HL-60 (cell line): Measurements from ENCODE around the gene KLF16.

Experiments used
- POLR2AphosphoS5 ChIP-seq: IDR thresholded peaks from 2 replicates; pipeline ENCODE4 v1.6.1; 2012; ENCODE audit warnings: low read depth
- TF ChIP-seq, protein P1 (sequence below): IDR thresholded peaks from one replicate; pipeline ENCODE4 v1.5.1; 2011; ENCODE audit warnings: low read length, control low read depth, inconsistent platforms; ENCODE audit not compliant: insufficient read depth

DNA sequence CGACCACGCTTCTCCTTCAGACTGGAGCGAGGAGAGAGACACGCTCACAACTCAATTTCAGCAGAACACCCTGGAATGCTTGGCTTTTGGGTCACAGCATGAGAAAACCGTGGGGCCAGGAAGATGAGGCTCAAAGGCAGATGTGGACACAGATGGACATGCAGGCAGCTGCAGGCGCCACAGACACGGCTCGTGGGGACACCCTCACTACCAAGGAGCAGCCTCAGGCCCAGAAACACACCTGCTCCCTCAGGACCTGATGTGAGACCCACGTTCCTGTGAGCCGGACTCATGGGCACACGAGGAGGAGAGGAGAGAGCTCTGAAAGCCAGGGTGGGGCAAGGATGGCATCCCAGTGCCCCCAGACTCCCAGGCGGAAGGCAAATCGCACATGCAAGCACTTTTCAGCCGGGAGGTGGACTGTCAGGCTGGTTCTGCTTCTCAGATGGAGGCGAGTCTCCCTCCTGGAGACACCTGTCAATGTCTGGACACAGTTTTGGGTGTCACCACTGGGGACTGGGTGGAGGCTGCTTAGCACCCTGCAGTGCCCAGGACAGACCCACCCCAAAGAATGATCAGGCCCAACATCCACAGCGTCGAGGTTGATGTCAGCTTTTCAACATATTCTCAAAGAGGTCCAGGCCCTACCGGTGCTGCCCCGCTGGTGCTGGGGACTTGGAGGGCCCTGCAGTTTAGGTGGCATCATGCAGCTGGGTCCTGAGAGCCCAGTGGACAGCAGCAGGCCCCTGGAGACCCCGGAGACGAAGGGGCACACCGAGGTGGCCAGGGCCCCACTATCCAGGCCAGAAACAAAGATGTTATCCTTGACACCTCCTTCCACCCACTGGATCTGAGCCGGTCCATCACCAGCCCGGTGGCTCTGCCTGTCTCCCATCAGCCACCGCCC is 19.7 kb upstream of the KLF16 start:
- no peak for TF ChIP-seq POLR2AphosphoS5
- TF ChIP-seq, protein P1, sequence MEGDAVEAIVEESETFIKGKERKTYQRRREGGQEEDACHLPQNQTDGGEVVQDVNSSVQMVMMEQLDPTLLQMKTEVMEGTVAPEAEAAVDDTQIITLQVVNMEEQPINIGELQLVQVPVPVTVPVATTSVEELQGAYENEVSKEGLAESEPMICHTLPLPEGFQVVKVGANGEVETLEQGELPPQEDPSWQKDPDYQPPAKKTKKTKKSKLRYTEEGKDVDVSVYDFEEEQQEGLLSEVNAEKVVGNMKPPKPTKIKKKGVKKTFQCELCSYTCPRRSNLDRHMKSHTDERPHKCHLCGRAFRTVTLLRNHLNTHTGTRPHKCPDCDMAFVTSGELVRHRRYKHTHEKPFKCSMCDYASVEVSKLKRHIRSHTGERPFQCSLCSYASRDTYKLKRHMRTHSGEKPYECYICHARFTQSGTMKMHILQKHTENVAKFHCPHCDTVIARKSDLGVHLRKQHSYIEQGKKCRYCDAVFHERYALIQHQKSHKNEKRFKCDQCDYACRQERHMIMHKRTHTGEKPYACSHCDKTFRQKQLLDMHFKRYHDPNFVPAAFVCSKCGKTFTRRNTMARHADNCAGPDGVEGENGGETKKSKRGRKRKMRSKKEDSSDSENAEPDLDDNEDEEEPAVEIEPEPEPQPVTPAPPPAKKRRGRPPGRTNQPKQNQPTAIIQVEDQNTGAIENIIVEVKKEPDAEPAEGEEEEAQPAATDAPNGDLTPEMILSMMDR = no peak
